Neural cell (in vitro differentiated cells): Measurements from ENCODE around the gene CLIC4. TPM values are rescaled to one million over a fixed set of nuclear protein-coding genes. Genes with fewer than 3 reads are reported as not detected.

ENCODE experiments used
- H2AFZ ChIP-seq: fragments of 200-600, 300-800 bp; sonication (generic), shearing (Covaris generic); 2 replicates; pipeline ENCODE4 v1.6.0; 2014; ENCODE audit warnings: low read depth, mild to moderate bottlenecking, antibody characterized with exemption, low read length, moderate library complexity
- H3F3A ChIP-seq: fragments of 200-600 bp; shearing (Covaris generic); 2 replicates; pipeline ENCODE4 v1.6.1; 2016; ENCODE audit warnings: mild to moderate bottlenecking, moderate library complexity, mixed read lengths, antibody characterized with exemption, low read length; ENCODE audit not compliant: insufficient read depth, poor library complexity, severe bottlenecking
- H3K27ac ChIP-seq: fragments of 200-600, 300-800 bp; sonication (generic), shearing (Covaris generic); 2 replicates; pipeline ENCODE4 v1.5.1; 2014; ENCODE audit warnings: mild to moderate bottlenecking, low read length, moderate library complexity
- H3K27me3 ChIP-seq: fragments of 300-800, 200-600 bp; sonication (generic), shearing (Covaris generic); 2 replicates; pipeline ENCODE4 v1.6.0; 2014; ENCODE audit warnings: mild to moderate bottlenecking, low read depth, low read length, moderate library complexity; ENCODE audit not compliant: insufficient read depth
- H3K36me3 ChIP-seq: fragments of 300-800, 200-600 bp; sonication (generic), shearing (Covaris generic); 2 replicates; pipeline ENCODE4 v1.5.1; 2014; ENCODE audit warnings: mild to moderate bottlenecking, antibody characterized with exemption, low read length, moderate library complexity; ENCODE audit not compliant: insufficient read depth
- H3K4me2 ChIP-seq: fragments of 300-800, 200-600 bp; sonication (generic), shearing (Covaris generic); 2 replicates; pipeline ENCODE4 v1.6.0; 2014; ENCODE audit warnings: mild to moderate bottlenecking, low read length
- H3K4me3 ChIP-seq: fragments of 300-800, 200-600 bp; sonication (generic), shearing (Covaris generic); 2 replicates; pipeline ENCODE4 v1.5.1; 2014; ENCODE audit warnings: mild to moderate bottlenecking, low read length, moderate library complexity
- H3K79me2 ChIP-seq: fragments of 200-600 bp; shearing (Covaris generic); replicated peaks from 2 replicates; pipeline ENCODE4 v1.6.0; 2014; ENCODE audit warnings: mild to moderate bottlenecking, low read length, moderate library complexity; ENCODE audit not compliant: insufficient read depth
- H3K9ac ChIP-seq: fragments of 300-800, 200-600 bp; sonication (generic), shearing (Covaris generic); 2 replicates; pipeline ENCODE4 v1.6.1; 2016; ENCODE audit warnings: mild to moderate bottlenecking, low read length, mixed read lengths
- H3K9me2 ChIP-seq: fragments of 200-600 bp; shearing (Covaris generic); 2 replicates; pipeline ENCODE4 v1.6.1; 2016; ENCODE audit warnings: mild to moderate bottlenecking, low read length, mixed read lengths; ENCODE audit not compliant: insufficient read depth
- H3K9me3 ChIP-seq: fragments of 200-600, 300-800 bp; sonication (generic), shearing (Covaris generic); 2 replicates; pipeline ENCODE4 v1.6.1; 2016; ENCODE audit warnings: mild to moderate bottlenecking, mixed run types, low read length, moderate library complexity, mixed read lengths
- H4K20me1 ChIP-seq: fragments of 200-600 bp; shearing (Covaris generic); 2 replicates; pipeline ENCODE4 v1.6.1; 2016; ENCODE audit warnings: mild to moderate bottlenecking, mixed run types; ENCODE audit not compliant: insufficient read depth
- CTCF ChIP-seq: fragments of 450-650 bp; IDR thresholded peaks from 2 replicates; pipeline ENCODE4 v1.5.1; 2014; ENCODE audit warnings: antibody characterized with exemption, mild to moderate bottlenecking, moderate library complexity; ENCODE audit not compliant: poor library complexity, severe bottlenecking
- EP300 ChIP-seq: fragments of 450-650 bp; conservative IDR thresholded peaks from 2 replicates; pipeline ENCODE4 v1.6.1; 2014; ENCODE audit warnings: antibody characterized with exemption, mild to moderate bottlenecking, moderate library complexity; ENCODE audit not compliant: poor library complexity, severe bottlenecking
- EZH2 ChIP-seq: fragments of 200-600, 300-800 bp; shearing (Covaris generic), sonication (generic); IDR thresholded peaks from 2 replicates; pipeline ENCODE4 v1.6.1; 2014; ENCODE audit warnings: antibody characterized with exemption, low read length, borderline replicate concordance, mild to moderate bottlenecking; ENCODE audit not compliant: insufficient read depth, poor library complexity, severe bottlenecking
- MXI1 ChIP-seq: fragments of 450-650 bp; conservative IDR thresholded peaks from 2 replicates; pipeline ENCODE4 v1.6.1; 2014; ENCODE audit warnings: antibody characterized with exemption, mild to moderate bottlenecking; ENCODE audit not compliant: poor library complexity, severe bottlenecking
- POLR2AphosphoS5 ChIP-seq: IDR thresholded peaks from 2 replicates; pipeline ENCODE4 v1.6.1; 2012
- RAD21 ChIP-seq: fragments of 450-650 bp; conservative IDR thresholded peaks from 2 replicates; pipeline ENCODE4 v1.6.1; 2014; ENCODE audit warnings: antibody characterized with exemption, mild to moderate bottlenecking, moderate library complexity
- REST ChIP-seq: IDR thresholded peaks from 2 replicates; pipeline ENCODE4 v1.6.1; 2012; ENCODE audit warnings: borderline replicate concordance
- SMC3 ChIP-seq: fragments of 450-650 bp; conservative IDR thresholded peaks from 2 replicates; pipeline ENCODE4 v1.6.1; 2014; ENCODE audit warnings: antibody characterized with exemption, mild to moderate bottlenecking, moderate library complexity; ENCODE audit not compliant: poor library complexity
- TAF1 ChIP-seq: IDR thresholded peaks from 2 replicates; pipeline ENCODE4 v1.6.1; 2012; ENCODE audit warnings: low read depth
- polyA plus RNA-seq: library from polyadenylated mRNA; depleted of rRNA; stranded (reverse); fragments of >200 nt; gene quantifications from 2 replicates; pipeline ENCODE4 v1.2.3, GENCODE V29; 2014

The CLIC4 gene
- polyA plus RNA-seq, 1 donor from 2014 or later, result 133 TPM

- no peak overlapping the region for H2AFZ ChIP-seq
- no peaks in the 10 kb centered on the region for H3K9me3 ChIP-seq
- H4K20me1 ChIP-seq, result no peaks in the 10 kb centered on the region
- no peaks in the 10 kb centered on the region for H3K9me2 ChIP-seq
- no peaks in the 10 kb centered on the region for H3F3A ChIP-seq
- no peak overlapping the region for H3K27ac ChIP-seq
- H3K27me3 ChIP-seq, result no peaks in the 10 kb centered on the region
- no peaks in the 10 kb centered on the region for H3K79me2 ChIP-seq
- H3K4me3 ChIP-seq, result no peak overlapping the region
- no peak for TF ChIP-seq EZH2
- no peak for TF ChIP-seq RAD21
- no peak for TF ChIP-seq CTCF
- TF ChIP-seq EP300, result no peak
- no peak for TF ChIP-seq MXI1
- no peak for TF ChIP-seq SMC3
- TF ChIP-seq POLR2AphosphoS5, result no peak
- no peak for TF ChIP-seq TAF1
- TF ChIP-seq REST, result no peak
- H3K36me3 ChIP-seq, result no peaks in the 10 kb centered on the region
- H3K9ac ChIP-seq, result no peak overlapping the region
- H3K4me2 ChIP-seq, result no peak overlapping the region
Measured at GRCh38 chr1:24737368-24738117, 7.7 kb upstream of the CLIC4 start.

- Histone ChIP-seq H3K4me3 (no peak overlapping the region), H3K27ac (no peak overlapping the region), H3K79me2 (no peaks in the 10 kb centered on the region), H3K36me3 (no peaks in the 10 kb centered on the region), H3K9me2 (no peaks in the 10 kb centered on the region), H3K4me2 (no peak overlapping the region), H3K27me3 (no peaks in the 10 kb centered on the region), H4K20me1 (no peaks in the 10 kb centered on the region), H2AFZ (no peak overlapping the region), H3K9ac (no peak overlapping the region), H3F3A (no peaks in the 10 kb centered on the region), H3K9me3 (no peaks in the 10 kb centered on the region)
- TF ChIP-seq SMC3 (no peak), TAF1 (no peak), RAD21 (no peak), MXI1 (no peak), POLR2AphosphoS5 (no peak), CTCF (no peak), EP300 (no peak), REST (no peak), EZH2 (no peak)
Measured at GRCh38 chr1:24739241-24739640, 6.0 kb upstream of the CLIC4 start.
